Measurements from ENCODE around the gene KSR1. TPM values are rescaled to one million over a fixed set of nuclear protein-coding genes. Genes with fewer than 3 reads are reported as not detected.
A peak's percentile ranks its signal among the peaks of the same experiment; 100 is the strongest.

KSR1 gene
- total and polyA plus RNA-seq, 9 of the 15 experiments (the other 6 are each of a cell fraction or from before 2014, with no cell fraction given): 1.4 to 51.7 (median 18.4) TPM

GRCh38 chr17:27492470-27492869 is 36.2 kb downstream of the KSR1 start:
- H3K9ac ChIP-seq (ENCODE audit: insufficient read depth in 1 of 2, low read depth in 2 of 2, low read length in 2 of 2): peak overlapping the region; percentile 46 to 89; a peak in 2 of 4 replicates
- peak overlapping the region; percentile 84 for H3K4me2 ChIP-seq (ENCODE audit: insufficient read depth, low read length)
- intact Hi-C loops (cut with micrococcal nuclease): loop anchor here (1.0 to 10.0 kb wide), 3 partner anchors 18 to 82 kb away; partner anchors contain the start of gene KSR1
- H3K4me3 ChIP-seq: no peak overlapping the region
- no peak for ATAC-seq
- peaks cover 83% of the 10 kb centered on the region for H3K79me2 ChIP-seq (ENCODE audit: control insufficient read depth, insufficient read depth, low read length)
- no TSS peak for BruUV-seq (replicated peaks)
- H2AFZ ChIP-seq (ENCODE audit: low read depth, low read length): no peak overlapping the region
- ChIA-PET CTCF (ENCODE audit: low intra/inter-chr PET ratio) (no interaction called here), POLR2A (interaction anchor here (0.6 to 2.1 kb wide), 5 partner anchors 9 to 600 kb away, joined by 3 to 6 read pairs (median 3); no protein-coding TSS in a partner anchor)
- H3K9me3 ChIP-seq (replicated peaks; ENCODE audit: control insufficient read depth, insufficient read depth, low read depth, low read length): 0 out of 2 replicates have a peak, but pooled peaks cover 3% of the 10 kb centered on the region
- H3K27ac ChIP-seq (ENCODE audit: extremely low read depth, low read depth, low read length): peak overlapping the region; percentile 78
- no peaks in the 10 kb centered on the region; the same call in 1 of the 2 replicates for H4K20me1 ChIP-seq (replicated peaks; ENCODE audit: control insufficient read depth, insufficient read depth, low read length)
- TF ChIP-seq RNF219 (CRISPR knock-in tag; IDR thresholded peaks at IDR 0.05) (no peak), NR1H2 (CRISPR knock-in tag; IDR thresholded peaks at IDR 0.05) (no peak), POLR2B (IDR thresholded peaks at IDR 0.05; ENCODE audit: low read depth, partially characterized antibody) (no peak), CREB5 (CRISPR knock-in tag; IDR thresholded peaks at IDR 0.05) (no peak), C11orf30 (IDR thresholded peaks at IDR 0.05; ENCODE audit: low read depth) (no peak), ZNF274 (IDR thresholded peaks at IDR 0.05; ENCODE audit: borderline replicate concordance, low read depth, low read length) (no peak), CEBPB (tag; IDR thresholded peaks at IDR 0.05) (no peak), RBFOX2 (IDR thresholded peaks at IDR 0.05; ENCODE audit: low read depth, low read length) (no peak), FIP1L1 (IDR thresholded peaks at IDR 0.05; ENCODE audit: low read depth, low read length, poor library complexity, severe bottlenecking) (no peak)
- in situ Hi-C loops (cut with MboI): no loop called here
- H3K9me1 ChIP-seq (ENCODE audit: control insufficient read depth, insufficient read depth, low read length): no peaks in the 10 kb centered on the region
- H3K36me3 ChIP-seq (ENCODE audit: control insufficient read depth, insufficient read depth, low read length): peaks cover 15% of the 10 kb centered on the region; the same call in 2 of the 3 replicates
- WGBS (ENCODE audit: insufficient coverage, low coverage, missing lambda C conversion rate): 68% methylated on average over 3 of the region's 3 CpGs
- H3K27me3 ChIP-seq (ENCODE audit: control insufficient read depth in 2 of 2, insufficient read depth in 2 of 2, low read length in 2 of 2): no peaks in the 10 kb centered on the region
- DNase-seq (ENCODE audit: extremely low read depth in 1 of 4, low spot score in 3 of 4): no peak
- no peak for FAIRE-seq
- H3K4me1 ChIP-seq (replicated peaks in 1 of 2; ENCODE audit: control insufficient read depth in 2 of 2, insufficient read depth in 2 of 2, low read length in 2 of 2): peaks cover 40 to 58% of the 10 kb centered on the region in 2 experiments
